Activated CD4-positive, alpha-beta memory T cell treated with anti-CD3 and anti-CD28 coated beads, Interleukin-2, amount 10 ng/mL, durations not matched to agents 7 days and 5 days (primary cell): ENCODE results near the gene ACHE. TPM values are rescaled to one million over a fixed set of nuclear protein-coding genes. Genes with fewer than 3 reads are reported as not detected.
"Not testable (repeated sequence)": the region's sequence is repeated elsewhere in the genome, so short reads cannot be mapped to it uniquely, and the experiment has no call there.

ENCODE experiments used
- CTCF ChIA-PET: fragments of 350-600 bp; sonication (Branson Sonifier 250); formaldehyde crosslinking; loops from one replicate; lab custom pipeline; 2021; ENCODE audit warnings: antibody characterized with exemption, inconsistent platforms; lab: Charles Lee
- POLR2A ChIA-PET: fragments of 350-600 bp; sonication (Branson Sonifier 250); formaldehyde crosslinking; loops from one replicate; lab custom pipeline; 2021; ENCODE audit warnings: antibody characterized with exemption; lab: Charles Lee
- DNase-seq: peaks from one replicate; pipeline ENCODE4 v3.0.0-alpha.2; 2020
- H3K27ac Mint-ChIP-seq: one replicate; pipeline ENCODE4 v1.8.0; 2021; ENCODE audit warnings: mild to moderate bottlenecking, mixed read lengths
- H3K27me3 Mint-ChIP-seq: one replicate; pipeline ENCODE4 v1.8.0; 2021; ENCODE audit warnings: mixed read lengths
- H3K36me3 Mint-ChIP-seq: one replicate; pipeline ENCODE4 v1.8.0; 2021; ENCODE audit warnings: low read depth, mixed read lengths
- H3K4me1 Mint-ChIP-seq: one replicate; pipeline ENCODE4 v1.8.0; 2021; ENCODE audit warnings: mixed read lengths
- H3K4me3 Mint-ChIP-seq: one replicate; pipeline ENCODE4 v1.8.0; 2021; ENCODE audit warnings: mild to moderate bottlenecking, mixed read lengths
- H3K9me3 Mint-ChIP-seq: one replicate; pipeline ENCODE4 v1.8.0; 2021; ENCODE audit warnings: mixed read lengths
- total RNA-seq, 2 experiments: library from RNA; stranded (reverse); gene quantifications; one replicate each; pipeline ENCODE4 v1.2.3, GENCODE V29; 2021

The ACHE gene
- total RNA-seq, 2 experiments from 2014 or later, result 0.13 TPM; not detected in 1

DNA sequence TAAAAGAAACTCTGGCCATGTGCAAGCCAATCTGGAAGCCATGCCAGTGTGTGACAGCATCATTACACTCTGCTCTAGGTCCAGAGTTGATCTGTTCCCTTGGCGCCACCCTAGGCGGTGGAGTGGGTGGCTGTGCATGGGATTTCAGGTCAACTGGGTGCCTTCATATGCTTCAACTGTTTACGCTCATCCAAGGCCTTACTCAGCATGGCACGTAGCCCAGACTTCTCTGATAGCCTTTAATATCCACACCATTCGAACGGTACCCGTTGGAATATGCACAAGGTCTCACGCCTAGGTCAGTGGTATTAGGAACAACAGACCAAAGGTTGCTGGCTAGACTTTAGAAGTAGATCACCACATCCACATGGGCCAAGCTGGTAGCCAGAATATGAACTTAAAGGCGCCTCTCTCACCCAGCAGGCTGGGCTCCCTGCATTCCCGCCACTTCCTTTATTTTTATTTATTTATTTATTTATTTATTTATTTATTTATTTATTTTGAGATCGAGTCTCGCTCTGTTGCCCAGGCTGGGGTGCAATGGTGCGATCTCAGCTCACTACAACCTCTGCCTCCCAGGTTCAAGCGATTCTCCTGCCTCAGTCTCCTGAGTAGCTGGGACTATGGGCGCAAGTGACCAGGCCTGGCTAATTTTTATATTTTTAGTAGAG is 18.7 kb upstream of the ACHE start:
- CTCF ChIA-PET, result no interaction called here
- Mint-ChIP-seq H3K36me3 (no peaks in the 10 kb centered on the region), H3K4me3 (no peak overlapping the region), H3K9me3 (no peaks in the 10 kb centered on the region), H3K27ac (no peak overlapping the region), H3K27me3 (peaks cover 10% of the 10 kb centered on the region), H3K4me1 (no peaks in the 10 kb centered on the region)
- POLR2A ChIA-PET, result no interaction called here
- DNase-seq, result no peak

DNA sequence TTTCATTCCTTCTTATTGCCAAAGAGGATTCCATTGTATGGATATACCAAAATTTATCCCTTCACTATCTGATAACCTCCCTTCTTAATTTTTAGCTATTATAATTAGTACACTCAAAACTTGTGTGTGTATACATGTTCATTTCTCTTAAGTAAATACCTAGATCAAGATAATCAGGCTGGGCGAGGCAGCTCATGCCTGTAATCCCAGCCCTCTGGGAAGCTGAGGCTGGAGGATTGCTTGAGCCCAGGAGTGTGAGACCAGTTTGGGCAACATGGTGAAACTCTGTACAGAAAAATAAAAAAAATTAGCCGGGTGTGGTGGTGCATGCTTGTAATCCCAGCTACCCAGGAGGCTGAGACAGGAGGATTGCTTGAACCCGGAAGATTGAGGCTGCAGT is 15.8 kb upstream of the ACHE start:
- CTCF ChIA-PET, result interaction anchor here (0.7 kb wide), 1 partner anchor 46 kb away, joined by 6 read pairs; no protein-coding TSS in a partner anchor
- Mint-ChIP-seq H3K4me3 (no peak overlapping the region), H3K27ac (no peak overlapping the region), H3K4me1 (no peaks in the 10 kb centered on the region), H3K27me3 (peaks cover 9% of the 10 kb centered on the region), H3K9me3 (no peaks in the 10 kb centered on the region), H3K36me3 (no peaks in the 10 kb centered on the region)
- DNase-seq, result no peak
- POLR2A ChIA-PET, result no interaction called here

DNA sequence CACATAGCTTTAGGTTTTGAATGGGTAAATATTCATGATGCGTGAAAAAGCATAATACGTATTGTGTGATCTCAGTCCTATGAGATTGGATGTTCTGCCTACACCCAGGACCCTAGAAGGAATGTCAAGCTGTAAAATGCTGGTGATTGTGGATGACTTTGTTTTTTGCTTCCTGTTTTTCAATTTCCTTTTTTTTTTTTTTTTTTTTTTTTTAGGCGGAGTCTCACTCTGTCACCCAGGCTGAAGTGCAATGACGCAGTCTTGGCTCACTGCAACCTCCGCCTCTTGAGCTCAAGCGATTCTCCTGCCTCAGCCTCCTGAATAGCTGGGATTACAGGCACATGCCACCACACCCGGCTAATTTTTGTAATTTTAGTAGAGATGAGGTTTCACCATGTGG is 14.8 kb upstream of the ACHE start:
- DNase-seq, H3K4me3 Mint-ChIP-seq, H3K27ac Mint-ChIP-seq, H3K9me3 Mint-ChIP-seq, POLR2A ChIA-PET, H3K36me3 Mint-ChIP-seq, H3K4me1 Mint-ChIP-seq, H3K27me3 Mint-ChIP-seq: not testable (repeated sequence)
- CTCF ChIA-PET, result interaction anchor here (0.6 to 1.0 kb wide), 2 partner anchors 40 to 58 kb away, joined by 4 read pairs; partner anchors contain the start of gene SLC12A9

DNA sequence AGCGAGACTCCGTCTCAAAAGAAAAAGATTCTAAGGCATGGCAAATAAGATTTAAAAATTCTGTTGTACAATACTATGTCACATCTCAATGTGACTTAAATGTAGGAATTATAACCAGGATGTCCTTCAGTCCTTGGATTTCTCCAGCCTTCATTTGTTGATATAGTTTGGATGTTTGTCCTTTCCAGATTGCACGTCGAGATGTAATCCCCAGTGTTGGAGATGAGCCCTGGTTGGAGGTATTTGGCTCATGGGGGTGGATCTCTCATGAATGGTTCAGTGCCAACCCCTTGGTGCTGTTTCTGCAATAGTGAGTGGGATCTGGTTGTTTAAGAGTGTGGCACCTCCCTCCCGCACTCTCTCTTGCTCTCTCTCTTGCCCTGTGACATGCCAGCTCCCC is 12.8 kb upstream of the ACHE start:
- Mint-ChIP-seq H3K4me3 (no peak overlapping the region), H3K36me3 (no peaks in the 10 kb centered on the region), H3K27ac (no peak overlapping the region), H3K4me1 (no peaks in the 10 kb centered on the region), H3K27me3 (peaks cover 8% of the 10 kb centered on the region), H3K9me3 (no peaks in the 10 kb centered on the region)
- no peak for DNase-seq
- ChIA-PET CTCF (no interaction called here), POLR2A (no interaction called here)

- H3K9me3 Mint-ChIP-seq, result no peaks in the 10 kb centered on the region
- POLR2A ChIA-PET, result no interaction called here
- peaks cover 17% of the 10 kb centered on the region for H3K27me3 Mint-ChIP-seq
- no peak overlapping the region for H3K4me3 Mint-ChIP-seq
- no peak overlapping the region for H3K27ac Mint-ChIP-seq
- no peak for DNase-seq
- H3K4me1 Mint-ChIP-seq, result peaks cover 8% of the 10 kb centered on the region
- no peaks in the 10 kb centered on the region for H3K36me3 Mint-ChIP-seq
- CTCF ChIA-PET, result interaction anchor here (5.2 kb wide), 1 partner anchor 156 kb away, joined by 23 read pairs; no protein-coding TSS in a partner anchor
These were observed 7.0 kb upstream of the ACHE start for GRCh38 chr7:100902638-100903037.

DNA sequence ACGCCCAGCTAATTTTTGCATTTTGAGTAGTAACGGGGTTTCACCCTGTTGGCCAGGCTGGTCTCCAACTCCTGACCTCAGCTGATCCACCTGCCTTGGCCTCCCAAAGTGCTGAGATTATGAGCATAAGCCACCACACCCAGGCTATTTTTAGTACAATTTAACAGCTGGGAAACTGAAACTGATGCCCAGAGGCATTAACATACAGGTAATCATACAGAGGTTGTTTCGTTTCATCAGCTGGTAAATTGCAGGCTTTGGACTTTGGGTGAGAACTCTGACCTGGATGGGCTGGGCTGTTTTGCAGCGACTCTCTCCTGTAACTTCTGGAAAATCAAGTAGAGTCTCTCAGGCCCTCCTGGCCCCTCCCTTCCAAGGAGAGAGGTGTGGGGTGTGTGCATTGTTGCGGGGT is 6.2 kb upstream of the ACHE start:
- Mint-ChIP-seq H3K9me3 (no peaks in the 10 kb centered on the region), H3K4me3 (no peak overlapping the region), H3K27me3 (peaks cover 22% of the 10 kb centered on the region), H3K4me1 (peaks cover 10% of the 10 kb centered on the region), H3K27ac (no peak overlapping the region), H3K36me3 (no peaks in the 10 kb centered on the region)
- ChIA-PET POLR2A (interaction anchor here (0.9 kb wide), 1 partner anchor 40 kb away, joined by 3 read pairs; no protein-coding TSS in a partner anchor), CTCF (interaction anchor here (0.6 to 5.2 kb wide), 5 partner anchors 10 to 220 kb away, joined by 3 to 23 read pairs (median 4); no protein-coding TSS in a partner anchor)
- DNase-seq, result no peak

- CTCF ChIA-PET, result interaction anchor here (2.0 to 5.2 kb wide), 2 partner anchors 158 to 176 kb away, joined by 6 to 23 read pairs; no protein-coding TSS in a partner anchor
- Mint-ChIP-seq H3K27me3 (peaks cover 28% of the 10 kb centered on the region), H3K4me3 (no peak overlapping the region)
These were observed 5.3 kb upstream of the ACHE start for GRCh38 chr7:100900978-100901377.

GRCh38 chr7:100899432-100899831 is 3.7 kb upstream of the ACHE start:
- ChIA-PET POLR2A (no interaction called here), CTCF (interaction anchor here (1.4 to 5.2 kb wide), 2 partner anchors 10 to 159 kb away, joined by 6 to 23 read pairs; partner anchors contain the start of gene UFSP1)
- Mint-ChIP-seq H3K9me3 (no peaks in the 10 kb centered on the region), H3K27me3 (peaks cover 31% of the 10 kb centered on the region), H3K27ac (no peak overlapping the region), H3K4me3 (no peak overlapping the region), H3K4me1 (peaks cover 18% of the 10 kb centered on the region), H3K36me3 (no peaks in the 10 kb centered on the region)
- no peak for DNase-seq

More at GRCh38 chr7:100900978-100901377, 5.3 kb upstream of the ACHE start:
- POLR2A ChIA-PET, result no interaction called here
- DNase-seq, result no peak
- Mint-ChIP-seq H3K36me3 (no peaks in the 10 kb centered on the region), H3K9me3 (no peaks in the 10 kb centered on the region), H3K4me1 (peaks cover 15% of the 10 kb centered on the region), H3K27ac (no peak overlapping the region)

GRCh38 chr7:100897772-100898454 is 2.2 kb upstream of the ACHE start:
- Mint-ChIP-seq H3K9me3 (no peaks in the 10 kb centered on the region), H3K4me3 (no peak overlapping the region), H3K27ac (no peak overlapping the region), H3K27me3 (peaks cover 43% of the 10 kb centered on the region), H3K36me3 (no peaks in the 10 kb centered on the region), H3K4me1 (peaks cover 18% of the 10 kb centered on the region)
- CTCF ChIA-PET, result interaction anchor here (0.7 to 5.2 kb wide), 7 partner anchors 8 to 180 kb away, joined by 3 to 23 read pairs (median 3); partner anchors contain the start of gene UFSP1
- DNase-seq, result no peak
- POLR2A ChIA-PET, result interaction anchor here (1.3 kb wide), 1 partner anchor 23 kb away, joined by 3 read pairs; the partner anchor contains the start of gene SRRT

DNA sequence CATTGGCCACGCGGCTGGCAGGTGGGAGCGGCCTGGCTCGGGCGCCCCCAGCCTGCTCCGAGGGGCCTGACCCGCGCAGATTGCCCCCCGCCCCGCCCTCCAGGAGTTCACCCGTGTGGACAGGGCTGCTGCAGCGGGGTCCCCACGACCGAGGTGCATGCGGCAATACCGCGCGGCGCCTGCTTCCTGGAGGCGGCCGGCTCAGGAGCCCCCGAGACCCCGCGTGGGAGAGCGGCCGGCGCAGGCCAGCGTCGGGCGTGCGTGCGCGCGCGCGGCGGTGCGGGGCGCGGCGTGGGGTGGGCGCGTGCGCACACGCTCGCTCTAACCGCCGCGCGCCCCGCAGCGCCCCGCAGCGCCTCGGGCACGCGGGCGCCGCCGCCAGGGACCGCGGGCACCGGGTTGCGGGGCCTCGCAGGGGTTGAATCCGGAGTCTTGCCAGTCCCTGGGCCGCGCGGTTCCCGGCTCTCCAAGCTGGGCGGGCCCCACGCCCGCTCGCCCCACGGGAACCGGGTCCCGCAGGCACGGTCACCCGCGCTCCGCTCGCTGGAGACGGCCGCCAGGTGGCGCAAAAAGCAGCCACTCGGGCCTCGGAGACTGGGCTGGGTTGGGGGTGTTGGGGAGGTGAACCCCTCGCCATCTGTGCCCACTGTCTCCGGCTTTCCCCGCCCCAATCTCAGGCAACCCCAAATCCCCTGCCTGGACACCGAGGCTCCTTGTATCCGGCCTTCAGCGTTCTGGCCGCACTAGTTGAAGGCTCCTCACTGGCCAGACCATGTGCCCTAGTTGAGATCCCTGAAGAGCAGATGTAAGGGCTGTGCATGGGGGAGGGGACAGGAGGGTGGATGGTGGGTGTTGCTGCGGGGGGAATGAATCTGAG is 1.3 kb upstream of the ACHE start:
- DNase-seq, result peak; percentile 60
- Mint-ChIP-seq H3K27ac (no peak overlapping the region), H3K9me3 (no peaks in the 10 kb centered on the region), H3K36me3 (no peaks in the 10 kb centered on the region), H3K27me3 (peaks cover 52% of the 10 kb centered on the region), H3K4me3 (peak overlapping the region; percentile 39), H3K4me1 (peaks cover 18% of the 10 kb centered on the region)
- ChIA-PET POLR2A (interaction anchor here (1.3 kb wide), 1 partner anchor 22 kb away, joined by 3 read pairs; the partner anchor contains the start of gene SRRT), CTCF (interaction anchor here (1.0 kb wide), 2 partner anchors 156 to 181 kb away, joined by 3 to 4 read pairs; no protein-coding TSS in a partner anchor)

DNA sequence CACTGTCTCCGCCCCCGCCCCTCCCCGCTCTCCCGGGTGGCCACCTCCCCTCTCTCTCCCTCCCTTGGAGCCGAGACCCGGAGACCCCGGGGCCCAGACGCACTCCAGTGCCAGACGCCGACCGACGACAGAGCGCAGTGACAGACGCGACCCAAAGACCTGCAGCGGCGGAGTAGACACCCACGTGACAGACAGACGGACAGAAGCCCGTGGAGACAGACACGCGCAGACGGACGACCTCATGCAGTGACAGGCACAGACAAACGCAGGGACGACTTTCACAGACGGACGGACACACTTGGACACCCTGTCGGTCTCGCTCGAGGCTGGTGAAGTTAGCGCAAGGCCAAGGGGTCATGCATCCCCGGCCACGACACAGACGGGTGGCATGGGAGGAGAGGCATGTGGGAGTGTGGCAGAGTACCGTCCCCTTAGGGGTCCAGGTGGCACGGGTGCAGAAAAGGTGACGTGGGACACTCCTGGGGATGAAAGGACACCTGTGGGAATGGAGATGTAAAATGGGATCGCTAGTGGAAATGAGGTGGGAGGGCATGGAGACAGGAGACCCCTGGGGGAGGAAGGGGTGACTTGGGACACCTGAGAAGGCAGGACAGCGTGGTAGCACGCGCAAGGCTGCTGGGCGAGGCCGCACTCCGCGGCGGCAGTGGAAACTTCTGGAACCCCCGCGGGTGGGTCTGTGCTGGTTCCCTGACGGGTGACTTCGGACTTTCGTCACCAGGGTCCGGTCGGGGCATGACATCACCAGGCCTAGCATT is 456 bp upstream of the ACHE start:
- ChIA-PET CTCF (no interaction called here), POLR2A (no interaction called here)
- Mint-ChIP-seq H3K4me3 (peak overlapping the region; percentile 47), H3K9me3 (no peaks in the 10 kb centered on the region), H3K27me3 (peaks cover 58% of the 10 kb centered on the region), H3K36me3 (no peaks in the 10 kb centered on the region), H3K4me1 (peaks cover 20% of the 10 kb centered on the region), H3K27ac (no peak overlapping the region)
- no peak for DNase-seq
